HG02870 (cell line): ENCODE results near the gene RPL7L1.
A peak's percentile ranks its signal among the peaks of the same experiment; 100 is the strongest.

ENCODE experiments used
- ATAC-seq: cut with Tn5 transposase; IDR thresholded peaks from one replicate; pipeline ENCODE4 v1.9.1; 2021; ENCODE audit warnings: mild to moderate bottlenecking, moderate library complexity; ENCODE audit not compliant: unreplicated experiment

The RPL7L1 gene

DNA sequence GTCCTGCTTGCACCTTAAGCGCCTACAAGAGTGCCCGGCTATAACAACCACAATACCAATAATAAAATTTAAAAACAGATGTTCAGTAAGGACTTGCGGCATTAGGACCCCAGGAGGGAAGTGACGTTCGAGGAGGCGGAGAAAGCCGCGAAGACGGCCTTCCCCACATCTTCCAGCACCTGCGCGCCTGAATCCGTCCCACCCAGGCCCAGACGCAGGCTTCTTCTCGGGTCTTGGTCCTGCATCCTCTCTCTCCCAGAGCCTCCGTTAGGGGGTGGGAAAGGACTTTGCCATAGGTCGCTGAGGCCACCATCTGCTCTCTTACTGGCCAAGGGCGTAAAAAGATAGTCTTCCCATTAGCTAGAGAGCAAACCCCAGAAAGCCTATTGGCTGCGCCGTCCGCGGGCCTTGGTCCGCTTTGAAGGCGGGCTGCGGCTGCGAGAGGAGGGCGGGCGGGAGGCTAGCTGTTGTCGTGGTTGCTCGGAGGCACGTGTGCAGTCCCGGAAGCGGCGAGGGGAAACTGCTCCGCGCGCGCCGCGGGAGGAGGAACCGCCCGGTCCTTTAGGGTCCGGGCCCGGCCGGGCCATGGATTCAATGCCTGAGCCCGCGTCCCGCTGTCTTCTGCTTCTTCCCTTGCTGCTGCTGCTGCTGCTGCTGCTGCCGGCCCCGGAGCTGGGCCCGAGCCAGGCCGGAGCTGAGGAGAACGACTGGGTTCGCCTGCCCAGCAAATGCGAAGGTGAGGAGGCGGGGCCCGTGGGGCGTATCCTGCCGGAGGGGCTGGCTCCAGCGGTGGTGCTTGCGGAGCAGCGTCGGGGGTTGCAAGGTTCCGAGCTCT is 49.8 kb downstream of the RPL7L1 start, which contains the start of gene CNPY3:
TSS of gene CNPY3 (plus strand) at position 495 of the 835 bp plus-strand sequence. CDS start at position 586, 91 bp downstream.
- ATAC-seq, result peak; percentile 66

DNA sequence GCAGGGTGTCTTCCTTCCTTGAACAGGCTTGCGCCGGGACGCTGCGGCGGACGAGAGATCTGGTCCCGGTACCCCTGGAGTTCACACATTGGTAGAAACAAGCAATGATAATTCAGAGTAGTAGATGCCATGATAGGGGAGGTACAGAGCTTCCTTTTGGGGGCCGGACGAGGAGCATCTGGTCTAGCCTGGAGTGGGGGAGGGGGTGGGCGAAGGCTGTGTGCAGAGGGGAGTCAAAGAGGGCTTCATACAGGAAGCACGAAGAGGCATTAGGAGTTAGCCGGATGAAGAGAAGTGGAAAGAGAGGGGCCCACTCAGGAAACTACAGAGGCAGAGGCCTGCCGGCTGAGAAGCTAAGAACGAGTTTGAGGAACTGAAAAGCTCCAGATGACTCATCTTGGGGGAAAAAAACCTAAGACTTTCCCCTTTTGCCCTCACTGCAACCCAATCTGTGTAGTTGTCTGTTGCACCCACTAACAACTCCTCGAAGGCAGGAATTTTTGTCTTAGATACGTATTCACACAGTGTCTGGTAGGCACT is 50.5 kb downstream of the RPL7L1 start:
- peak; percentile 48 for ATAC-seq

DNA sequence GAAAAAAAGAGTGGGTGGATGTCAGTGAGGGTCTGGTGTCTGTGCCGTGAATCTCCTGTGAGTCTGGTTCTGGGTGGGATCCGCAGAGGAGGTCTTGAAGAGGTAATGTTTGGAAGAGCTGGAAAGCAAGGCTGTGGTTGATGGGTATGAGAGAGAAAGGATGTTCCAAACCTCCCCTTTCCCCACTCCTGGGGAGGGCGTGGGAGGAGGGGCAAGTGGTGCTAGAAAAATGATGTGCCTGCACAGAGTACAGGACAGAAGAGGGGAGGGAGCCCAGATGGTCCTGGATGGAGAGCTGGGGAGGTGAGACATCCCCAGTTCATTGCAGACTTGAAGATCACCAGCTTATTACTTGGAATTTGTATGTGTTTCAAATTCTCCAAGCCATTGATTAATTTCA is 53.0 kb downstream of the RPL7L1 start:
- no peak for ATAC-seq

DNA sequence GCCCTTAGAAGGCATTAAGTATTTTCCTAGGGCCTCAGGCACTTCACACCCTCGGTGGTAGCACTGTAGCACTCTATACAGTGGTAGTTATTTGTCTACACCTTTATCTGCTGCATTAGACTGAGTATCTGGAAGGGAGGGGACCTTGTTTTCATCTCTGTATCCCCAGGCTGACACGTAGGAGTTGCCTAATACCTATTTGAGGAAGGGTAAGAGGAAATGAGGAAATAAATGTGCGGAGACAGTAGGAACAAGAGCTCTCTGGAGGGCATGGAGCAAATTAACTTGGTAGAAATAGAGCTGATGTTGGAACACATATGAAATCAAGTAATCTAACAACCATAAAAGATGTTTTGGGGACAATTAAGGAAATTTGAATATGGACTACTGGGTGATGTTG is 53.8 kb downstream of the RPL7L1 start:
- ATAC-seq, result no peak

DNA sequence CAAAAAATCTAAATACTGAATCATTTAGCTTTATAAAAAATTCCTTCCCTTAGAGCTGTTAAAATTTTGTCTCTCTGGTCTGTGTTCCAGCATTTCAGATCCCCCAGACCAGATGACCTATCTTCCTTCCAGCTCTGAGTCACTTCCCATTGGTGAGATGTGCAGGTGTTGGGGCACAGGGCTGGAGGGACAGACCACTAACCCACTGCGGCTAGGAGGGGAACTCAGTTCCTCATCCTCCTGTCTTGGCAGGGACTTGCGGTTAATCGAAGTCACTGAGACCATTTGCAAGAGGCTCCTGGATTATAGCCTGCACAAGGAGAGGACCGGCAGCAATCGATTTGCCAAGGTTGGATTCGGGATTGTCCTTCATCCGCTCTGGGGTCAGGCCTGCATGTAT is 55.9 kb downstream of the RPL7L1 start:
- ATAC-seq, result no peak

DNA sequence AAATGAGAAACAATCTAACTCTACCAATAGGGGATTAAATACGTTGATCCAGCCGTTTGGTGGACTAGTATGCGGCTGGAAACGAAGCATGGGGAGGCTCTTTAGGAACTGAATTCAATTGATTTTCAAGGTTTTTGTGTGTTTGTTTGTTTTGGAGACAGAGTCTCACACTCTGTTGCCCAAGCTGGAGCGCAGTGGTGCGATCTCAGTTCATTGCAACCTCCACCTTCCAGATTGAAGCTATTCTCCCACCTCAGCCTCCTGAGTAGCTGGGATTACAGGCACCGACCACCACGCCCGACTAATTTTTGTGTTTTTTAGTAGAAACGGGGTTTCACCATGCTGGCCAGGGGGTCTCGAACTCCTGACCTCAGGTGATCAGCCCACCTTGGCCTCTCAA is 57.0 kb downstream of the RPL7L1 start:
- ATAC-seq, result no peak

DNA sequence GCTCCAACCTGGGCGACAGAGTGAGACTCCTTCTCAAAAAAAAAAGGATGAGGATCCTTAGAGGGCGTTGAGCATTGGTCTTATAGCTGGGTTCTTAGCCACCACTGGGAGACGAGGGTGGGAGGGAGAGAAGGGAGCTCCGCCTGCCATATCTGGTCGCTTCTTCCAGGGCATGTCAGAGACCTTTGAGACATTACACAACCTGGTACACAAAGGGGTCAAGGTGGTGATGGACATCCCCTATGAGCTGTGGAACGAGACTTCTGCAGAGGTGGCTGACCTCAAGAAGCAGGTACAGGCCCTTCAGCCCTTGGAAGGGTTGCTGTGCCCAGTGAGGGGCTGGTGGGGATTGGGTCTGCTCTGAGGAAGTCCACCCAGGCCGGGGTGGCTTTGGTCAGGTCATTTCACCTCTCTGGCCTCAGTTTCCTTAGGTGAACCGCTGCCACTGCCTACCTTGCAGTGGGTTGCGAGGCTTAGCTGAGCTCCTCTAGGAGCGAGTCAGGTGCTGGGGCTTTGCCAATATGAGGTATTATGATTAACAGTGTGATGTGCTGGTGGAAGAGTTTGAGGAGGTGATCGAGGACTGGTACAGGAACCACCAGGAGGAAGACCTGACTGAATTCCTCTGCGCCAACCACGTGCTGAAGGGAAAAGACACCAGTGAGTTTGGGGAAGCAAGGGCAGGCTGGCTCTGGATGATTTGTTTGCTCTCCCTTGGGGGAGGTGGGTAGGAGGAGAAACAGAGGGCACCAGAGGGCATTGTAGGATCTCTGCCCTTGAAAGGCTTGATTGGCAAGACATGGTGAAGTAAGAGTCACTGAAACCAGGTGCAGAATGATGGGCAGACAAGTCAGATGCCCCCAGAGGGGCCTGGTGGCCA is 58.4 kb downstream of the RPL7L1 start:
- no peak for ATAC-seq

DNA sequence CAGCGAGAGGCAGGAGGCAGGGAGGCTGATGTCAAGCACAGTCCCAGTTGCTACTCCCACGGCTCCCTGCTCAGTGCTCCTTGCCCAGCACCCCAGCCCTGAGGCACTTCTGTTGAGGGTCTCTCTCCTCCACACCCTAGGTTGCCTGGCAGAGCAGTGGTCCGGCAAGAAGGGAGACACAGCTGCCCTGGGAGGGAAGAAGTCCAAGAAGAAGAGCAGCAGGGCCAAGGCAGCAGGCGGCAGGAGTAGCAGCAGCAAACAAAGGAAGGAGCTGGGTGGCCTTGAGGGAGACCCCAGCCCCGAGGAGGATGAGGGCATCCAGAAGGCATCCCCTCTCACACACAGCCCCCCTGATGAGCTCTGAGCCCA is 59.0 kb downstream of the RPL7L1 start:
- ATAC-seq, result no peak

DNA sequence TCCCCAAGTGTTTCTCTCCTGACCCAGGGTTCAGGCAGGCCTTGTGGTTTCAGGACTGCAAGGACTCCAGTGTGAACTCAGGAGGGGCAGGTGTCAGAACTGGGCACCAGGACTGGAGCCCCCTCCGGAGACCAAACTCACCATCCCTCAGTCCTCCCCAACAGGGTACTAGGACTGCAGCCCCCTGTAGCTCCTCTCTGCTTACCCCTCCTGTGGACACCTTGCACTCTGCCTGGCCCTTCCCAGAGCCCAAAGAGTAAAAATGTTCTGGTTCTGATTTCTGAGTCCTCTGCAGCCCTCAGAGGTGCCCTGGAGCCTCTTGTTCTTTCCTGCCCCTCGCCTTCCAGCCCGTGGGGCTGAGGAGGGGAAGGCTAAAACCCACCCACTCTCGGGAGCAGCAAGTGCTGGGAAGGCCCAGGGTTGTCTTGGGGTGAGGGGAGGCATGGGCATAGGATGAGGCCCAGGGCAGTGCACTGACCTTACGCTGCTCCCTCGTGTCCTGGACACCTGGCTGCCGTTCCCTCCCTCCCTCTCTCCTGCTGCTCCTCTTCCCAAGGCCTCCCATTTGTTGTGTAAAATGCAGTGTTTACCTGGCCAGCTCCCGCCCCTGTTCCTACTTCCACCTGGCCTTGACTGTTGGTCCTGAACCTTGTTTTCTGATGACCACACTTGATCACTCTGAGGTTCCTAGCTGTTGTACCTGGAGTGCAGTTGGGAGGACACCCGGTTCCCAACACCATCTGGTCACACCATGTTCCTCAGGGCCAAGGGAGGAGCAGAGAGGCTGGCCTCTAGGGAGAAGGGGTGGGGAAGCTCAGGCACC is 59.8 kb downstream of the RPL7L1 start:
- no peak for ATAC-seq
